ENCODE data around the gene RAD51D. TPM values are rescaled to one million over a fixed set of nuclear protein-coding genes. Genes with fewer than 3 reads are reported as not detected.
"Not testable (repeated sequence)": the region's sequence is repeated elsewhere in the genome, so short reads cannot be mapped to it uniquely, and the experiment has no call there.

Gene RAD51D
- total RNA-seq, 1 donor, result 14.8 TPM

- DNase-seq (ENCODE audit: low read depth), result no peak
- TF ChIP-seq, protein P1, sequence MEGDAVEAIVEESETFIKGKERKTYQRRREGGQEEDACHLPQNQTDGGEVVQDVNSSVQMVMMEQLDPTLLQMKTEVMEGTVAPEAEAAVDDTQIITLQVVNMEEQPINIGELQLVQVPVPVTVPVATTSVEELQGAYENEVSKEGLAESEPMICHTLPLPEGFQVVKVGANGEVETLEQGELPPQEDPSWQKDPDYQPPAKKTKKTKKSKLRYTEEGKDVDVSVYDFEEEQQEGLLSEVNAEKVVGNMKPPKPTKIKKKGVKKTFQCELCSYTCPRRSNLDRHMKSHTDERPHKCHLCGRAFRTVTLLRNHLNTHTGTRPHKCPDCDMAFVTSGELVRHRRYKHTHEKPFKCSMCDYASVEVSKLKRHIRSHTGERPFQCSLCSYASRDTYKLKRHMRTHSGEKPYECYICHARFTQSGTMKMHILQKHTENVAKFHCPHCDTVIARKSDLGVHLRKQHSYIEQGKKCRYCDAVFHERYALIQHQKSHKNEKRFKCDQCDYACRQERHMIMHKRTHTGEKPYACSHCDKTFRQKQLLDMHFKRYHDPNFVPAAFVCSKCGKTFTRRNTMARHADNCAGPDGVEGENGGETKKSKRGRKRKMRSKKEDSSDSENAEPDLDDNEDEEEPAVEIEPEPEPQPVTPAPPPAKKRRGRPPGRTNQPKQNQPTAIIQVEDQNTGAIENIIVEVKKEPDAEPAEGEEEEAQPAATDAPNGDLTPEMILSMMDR (IDR thresholded peaks at IDR 0.05; ENCODE audit: insufficient read depth, low read length), result no peak
Measured at GRCh38 chr17:35051579-35052240, 68.0 kb downstream of the RAD51D start.

GRCh38 chr17:35051183-35051578 is 68.5 kb downstream of the RAD51D start:
- TF ChIP-seq, protein P1 (IDR thresholded peaks at IDR 0.05; ENCODE audit: insufficient read depth, low read length), result no peak
- DNase-seq (ENCODE audit: low read depth), result no peak

More at GRCh38 chr17:35051579-35052240, 68.0 kb downstream of the RAD51D start:
- H3K4me3 ChIP-seq (ENCODE audit: low read depth, low read length), result no peak overlapping the region

DNA sequence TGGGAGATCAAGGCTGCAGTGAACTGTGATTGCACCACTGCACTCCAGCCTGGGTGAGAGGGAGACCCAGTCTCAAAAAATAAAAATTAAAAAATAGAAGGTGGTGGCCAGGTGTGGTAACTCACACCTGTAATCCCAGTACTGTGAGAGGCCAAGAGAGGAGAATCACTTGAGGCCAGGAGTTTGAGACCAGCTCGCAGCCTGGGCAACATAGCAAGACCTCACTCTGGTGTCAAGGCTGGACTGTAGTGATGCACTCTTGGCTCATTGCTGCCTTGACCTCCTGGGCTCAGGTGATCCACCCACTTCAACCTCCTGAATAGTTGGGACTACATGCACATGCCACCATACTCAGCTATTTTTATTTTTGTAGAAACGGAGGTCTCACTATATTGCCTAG is 69.5 kb downstream of the RAD51D start:
- TF ChIP-seq, protein P1 (IDR thresholded peaks at IDR 0.05; ENCODE audit: insufficient read depth, low read length), result no peak
- DNase-seq (ENCODE audit: low read depth), result no peak
- no peak overlapping the region for H3K4me3 ChIP-seq (ENCODE audit: low read depth, low read length)

More at GRCh38 chr17:35051183-35051578, 68.5 kb downstream of the RAD51D start:
- no peak overlapping the region for H3K4me3 ChIP-seq (ENCODE audit: low read depth, low read length)

GRCh38 chr17:35048685-35049379 is 70.8 kb downstream of the RAD51D start:
- H3K4me3 ChIP-seq (ENCODE audit: low read depth, low read length), result no peak overlapping the region
- no peak for DNase-seq (ENCODE audit: low read depth)
- TF ChIP-seq, protein P1 (IDR thresholded peaks at IDR 0.05; ENCODE audit: insufficient read depth, low read length), result no peak

GRCh38 chr17:35046740-35047283 is 72.8 kb downstream of the RAD51D start:
- peak; percentile 61 for DNase-seq (ENCODE audit: low read depth)
- peak overlapping the region; percentile 5 for H3K4me3 ChIP-seq (ENCODE audit: low read depth, low read length)
- TF ChIP-seq, protein P1 (IDR thresholded peaks at IDR 0.05; ENCODE audit: insufficient read depth, low read length), result no peak

GRCh38 chr17:35046245-35046644 is 73.4 kb downstream of the RAD51D start:
- H3K4me3 ChIP-seq (ENCODE audit: low read depth, low read length), result no peak overlapping the region
- TF ChIP-seq, protein P1 (IDR thresholded peaks at IDR 0.05; ENCODE audit: insufficient read depth, low read length), result no peak
- DNase-seq (ENCODE audit: low read depth), result no peak

DNA sequence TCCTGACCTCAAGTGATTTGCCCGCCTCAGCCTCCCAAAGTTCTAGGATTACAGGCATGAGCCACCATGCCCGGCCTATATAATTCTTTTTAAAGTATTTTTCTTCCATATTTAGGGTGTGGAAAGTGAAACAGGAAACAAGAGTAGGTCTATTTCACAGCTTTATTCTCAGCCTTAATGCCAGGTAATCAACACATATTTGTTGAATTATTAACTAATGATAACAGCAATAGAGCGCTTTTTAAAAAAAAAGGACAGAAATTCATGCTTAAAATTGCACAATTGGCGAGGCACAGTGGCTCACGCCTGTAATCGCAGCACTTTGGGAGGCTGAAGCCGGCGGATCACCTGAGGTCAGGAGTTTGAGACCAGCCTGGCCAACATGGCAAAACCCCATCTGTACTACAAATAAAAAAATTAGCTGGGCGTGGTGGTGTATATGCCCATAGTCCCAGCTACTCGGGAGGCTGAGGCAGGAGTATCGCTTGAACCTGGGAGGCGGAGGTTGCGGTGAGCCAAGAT is 74.1 kb downstream of the RAD51D start:
- not testable (repeated sequence) for DNase-seq (ENCODE audit: low read depth); H3K4me3 ChIP-seq (ENCODE audit: low read depth, low read length)

Measured in fibroblast of the aortic adventitia (primary cell).